ENCODE results near the gene RMC1. TPM values are rescaled to one million over a fixed set of nuclear protein-coding genes. Genes with fewer than 3 reads are reported as not detected.

Gene RMC1
- total and polyA plus RNA-seq, 2 of the 13 experiments (the other 11 are each of a cell fraction or from before 2014, with no cell fraction given), result 9.4 to 19.5 TPM

DNA sequence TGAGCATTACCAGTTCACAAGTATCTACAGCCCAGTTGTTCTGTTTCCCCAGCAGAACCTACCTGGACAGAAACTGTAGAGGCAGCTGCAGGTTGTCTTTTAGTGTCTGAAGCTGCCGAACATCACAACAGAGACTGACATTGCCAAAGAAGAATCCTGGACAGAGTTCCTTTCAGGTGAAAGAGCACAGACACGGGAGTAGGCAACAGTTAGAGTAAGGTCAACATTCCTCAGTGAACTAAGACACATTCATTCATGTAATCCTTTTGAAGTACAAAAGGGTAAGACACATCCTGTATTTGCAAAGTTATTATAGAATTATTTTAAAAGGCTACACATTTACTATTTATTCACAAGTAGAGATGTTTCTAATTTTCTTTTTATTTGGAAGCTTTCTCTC lies 68.7 kb downstream of the RMC1 start (continued):
- 0 out of 2 replicates have a peak, but pooled peaks have one; percentile 18 for TF ChIP-seq RBFOX2 (IDR thresholded peaks at IDR 0.05; ENCODE audit: low read depth, low read length)
- peak in 1 of 2 experiments; percentile 80; a peak in 3 of 4 replicates for TF ChIP-seq EP300 (IDR thresholded peaks at IDR 0.05; ENCODE audit: low read depth in 2 of 2, low read length in 2 of 2)
- peak; percentile 71; the same call in 1 of the 2 replicates for TF ChIP-seq EP300 (CRISPR knock-in tag; IDR thresholded peaks at IDR 0.05; ENCODE audit: borderline replicate concordance)
- no peak for TF ChIP-seq ZHX1 (CRISPR knock-in tag; IDR thresholded peaks at IDR 0.05; ENCODE audit: low read depth)
- peak; percentile 54 for TF ChIP-seq NR2F6 (IDR thresholded peaks at IDR 0.05)
- peak; percentile 70; the same call in 1 of the 2 replicates for TF ChIP-seq NR2F6 (CRISPR knock-in tag; IDR thresholded peaks at IDR 0.05)
- TF ChIP-seq ARID5B (CRISPR knock-in tag; IDR thresholded peaks at IDR 0.05), result peak; percentile 84
- TF ChIP-seq NR2F2 (IDR thresholded peaks at IDR 0.05; ENCODE audit: borderline replicate concordance, low read depth), result peak; percentile 56; the same call in 1 of the 2 replicates
- peak; percentile 49; the same call in 1 of the 2 replicates for TF ChIP-seq ZKSCAN8 (CRISPR knock-in tag; IDR thresholded peaks at IDR 0.05; ENCODE audit: borderline replicate concordance)
- TF ChIP-seq NCOA2 (CRISPR knock-in tag; IDR thresholded peaks at IDR 0.05), result peak; percentile 78
- TF ChIP-seq TCF7 (IDR thresholded peaks at IDR 0.05; ENCODE audit: low read depth), result peak; percentile 76
- TF ChIP-seq, protein P1, sequence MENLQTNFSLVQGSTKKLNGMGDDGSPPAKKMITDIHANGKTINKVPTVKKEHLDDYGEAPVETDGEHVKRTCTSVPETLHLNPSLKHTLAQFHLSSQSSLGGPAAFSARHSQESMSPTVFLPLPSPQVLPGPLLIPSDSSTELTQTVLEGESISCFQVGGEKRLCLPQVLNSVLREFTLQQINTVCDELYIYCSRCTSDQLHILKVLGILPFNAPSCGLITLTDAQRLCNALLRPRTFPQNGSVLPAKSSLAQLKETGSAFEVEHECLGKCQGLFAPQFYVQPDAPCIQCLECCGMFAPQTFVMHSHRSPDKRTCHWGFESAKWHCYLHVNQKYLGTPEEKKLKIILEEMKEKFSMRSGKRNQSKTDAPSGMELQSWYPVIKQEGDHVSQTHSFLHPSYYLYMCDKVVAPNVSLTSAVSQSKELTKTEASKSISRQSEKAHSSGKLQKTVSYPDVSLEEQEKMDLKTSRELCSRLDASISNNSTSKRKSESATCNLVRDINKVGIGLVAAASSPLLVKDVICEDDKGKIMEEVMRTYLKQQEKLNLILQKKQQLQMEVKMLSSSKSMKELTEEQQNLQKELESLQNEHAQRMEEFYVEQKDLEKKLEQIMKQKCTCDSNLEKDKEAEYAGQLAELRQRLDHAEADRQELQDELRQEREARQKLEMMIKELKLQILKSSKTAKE (CRISPR knock-in tag; IDR thresholded peaks at IDR 0.05; ENCODE audit: borderline replicate concordance), result peak; percentile 73
- TF ChIP-seq FOXA1 (IDR thresholded peaks at IDR 0.05), result no peak
- peak; percentile 40 for TF ChIP-seq FOXA1 (CRISPR knock-in tag; IDR thresholded peaks at IDR 0.05)
- TF ChIP-seq CREM (IDR thresholded peaks at IDR 0.05), result peak; percentile 69
- no peak for TF ChIP-seq CREM (CRISPR knock-in tag; IDR thresholded peaks at IDR 0.05)

Data from HepG2 (cell line).